ENCODE results near the gene GPR39.
A peak's percentile ranks its signal among the peaks of the same experiment; 100 is the strongest.

GPR39 gene

DNA sequence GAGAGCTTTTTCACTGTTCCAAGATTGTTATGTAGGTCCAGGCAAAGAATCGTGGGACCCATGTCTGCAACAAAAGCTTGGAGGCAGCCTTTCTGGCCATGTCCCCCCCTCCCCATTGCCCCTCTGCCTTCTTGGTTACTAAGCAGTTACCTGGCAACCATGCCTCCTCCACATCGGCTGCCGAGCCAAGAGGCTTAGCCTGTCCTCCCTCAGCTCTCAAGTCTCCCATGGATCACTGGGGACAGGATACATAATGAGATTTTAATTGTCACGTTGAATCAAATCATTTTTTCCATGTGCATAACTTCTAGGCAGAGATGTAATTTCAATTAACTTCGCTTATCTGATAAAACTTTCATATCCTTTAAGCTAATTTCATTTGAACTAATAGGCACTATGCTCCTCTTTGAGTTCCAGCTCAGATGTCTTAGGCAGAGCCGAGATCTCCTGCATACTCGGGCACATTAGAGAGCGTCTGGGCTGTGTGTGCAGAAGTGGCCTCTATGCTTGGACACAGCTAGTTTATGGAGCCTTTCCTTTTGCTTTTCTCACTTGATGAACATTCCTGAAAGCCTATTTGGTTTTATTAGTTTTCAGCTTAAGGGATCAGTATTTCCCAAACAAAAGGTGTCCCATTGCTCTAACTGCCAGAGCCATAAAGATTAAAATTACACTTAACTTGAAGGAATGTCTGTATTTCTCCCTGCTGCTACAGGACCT, 172.7 kb downstream of the GPR39 start:
- Histone ChIP-seq H3K36me3 (replicated peaks) (no peaks in the 10 kb centered on the region), H3K27ac (no peak overlapping the region), H3K27me3 (replicated peaks) (no peaks in the 10 kb centered on the region), H3K4me3 (ENCODE audit: low read depth, low read length) (no peak overlapping the region)
- TF ChIP-seq, protein P1, sequence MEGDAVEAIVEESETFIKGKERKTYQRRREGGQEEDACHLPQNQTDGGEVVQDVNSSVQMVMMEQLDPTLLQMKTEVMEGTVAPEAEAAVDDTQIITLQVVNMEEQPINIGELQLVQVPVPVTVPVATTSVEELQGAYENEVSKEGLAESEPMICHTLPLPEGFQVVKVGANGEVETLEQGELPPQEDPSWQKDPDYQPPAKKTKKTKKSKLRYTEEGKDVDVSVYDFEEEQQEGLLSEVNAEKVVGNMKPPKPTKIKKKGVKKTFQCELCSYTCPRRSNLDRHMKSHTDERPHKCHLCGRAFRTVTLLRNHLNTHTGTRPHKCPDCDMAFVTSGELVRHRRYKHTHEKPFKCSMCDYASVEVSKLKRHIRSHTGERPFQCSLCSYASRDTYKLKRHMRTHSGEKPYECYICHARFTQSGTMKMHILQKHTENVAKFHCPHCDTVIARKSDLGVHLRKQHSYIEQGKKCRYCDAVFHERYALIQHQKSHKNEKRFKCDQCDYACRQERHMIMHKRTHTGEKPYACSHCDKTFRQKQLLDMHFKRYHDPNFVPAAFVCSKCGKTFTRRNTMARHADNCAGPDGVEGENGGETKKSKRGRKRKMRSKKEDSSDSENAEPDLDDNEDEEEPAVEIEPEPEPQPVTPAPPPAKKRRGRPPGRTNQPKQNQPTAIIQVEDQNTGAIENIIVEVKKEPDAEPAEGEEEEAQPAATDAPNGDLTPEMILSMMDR (IDR thresholded peaks at IDR 0.05; ENCODE audit: low read depth, low read length, missing control alignments), result no peak
- in situ Hi-C loops (cut with HindIII; ENCODE audit: low pct_ligation_motif_present, low sequenced_read_pairs), result no loop called here
- no peak for DNase-seq

DNA sequence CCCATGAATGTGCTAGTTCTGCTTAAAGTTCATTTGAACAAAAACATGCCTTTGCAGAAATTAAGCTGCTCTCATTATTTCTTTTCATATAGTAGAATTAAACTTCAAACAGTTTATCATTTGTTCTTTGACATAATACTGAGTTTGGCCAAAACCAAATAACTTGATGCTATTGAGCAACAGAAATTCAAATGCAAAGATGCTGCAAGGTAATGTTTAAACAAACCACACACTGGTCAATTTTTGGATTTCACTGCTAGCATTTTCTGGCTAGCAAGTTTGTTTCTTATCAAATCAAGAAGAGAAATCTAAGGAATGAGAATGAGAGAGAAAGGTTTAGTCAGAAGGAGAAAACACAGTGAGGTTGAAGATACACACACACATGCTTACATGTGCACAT, 173.4 kb downstream of the GPR39 start:
- DNase-seq, result no peak
- no peaks in the 10 kb centered on the region for H3K36me3 ChIP-seq (replicated peaks)
- in situ Hi-C loops (cut with HindIII; ENCODE audit: low pct_ligation_motif_present, low sequenced_read_pairs), result no loop called here
- TF ChIP-seq, protein P1 (IDR thresholded peaks at IDR 0.05; ENCODE audit: low read depth, low read length, missing control alignments), result no peak
- no peak overlapping the region for H3K4me3 ChIP-seq (ENCODE audit: low read depth, low read length)
- H3K27ac ChIP-seq, result no peak overlapping the region
- H3K27me3 ChIP-seq (replicated peaks), result no peaks in the 10 kb centered on the region

DNA sequence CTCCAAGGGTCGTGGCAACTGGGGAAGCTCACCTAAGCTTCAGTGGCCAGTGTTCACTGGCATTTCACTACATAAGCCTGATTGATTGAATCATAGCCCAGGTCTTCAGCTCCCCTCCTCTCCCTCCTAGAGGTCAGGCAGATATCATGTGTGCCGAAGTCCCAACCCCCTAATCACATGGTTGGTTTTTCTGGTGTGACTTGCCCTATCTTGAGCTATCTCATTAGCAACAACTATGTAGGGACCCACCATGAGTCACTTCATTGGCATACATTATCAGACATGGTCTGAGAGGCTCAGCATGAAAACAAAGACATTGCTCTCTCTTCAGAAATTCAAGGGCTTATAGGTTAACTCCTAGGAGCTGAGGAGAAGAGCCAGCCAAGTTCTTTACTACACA, 176.6 kb downstream of the GPR39 start:
- peak; percentile 21 for DNase-seq
- no peaks in the 10 kb centered on the region for H3K27me3 ChIP-seq (replicated peaks)
- no peak overlapping the region for H3K27ac ChIP-seq
- no peak overlapping the region for H3K4me3 ChIP-seq (ENCODE audit: low read depth, low read length)
- TF ChIP-seq, protein P1 (IDR thresholded peaks at IDR 0.05; ENCODE audit: low read depth, low read length, missing control alignments), result no peak
- no peaks in the 10 kb centered on the region for H3K36me3 ChIP-seq (replicated peaks)
- in situ Hi-C loops (cut with HindIII; ENCODE audit: low pct_ligation_motif_present, low sequenced_read_pairs), result no loop called here

DNA sequence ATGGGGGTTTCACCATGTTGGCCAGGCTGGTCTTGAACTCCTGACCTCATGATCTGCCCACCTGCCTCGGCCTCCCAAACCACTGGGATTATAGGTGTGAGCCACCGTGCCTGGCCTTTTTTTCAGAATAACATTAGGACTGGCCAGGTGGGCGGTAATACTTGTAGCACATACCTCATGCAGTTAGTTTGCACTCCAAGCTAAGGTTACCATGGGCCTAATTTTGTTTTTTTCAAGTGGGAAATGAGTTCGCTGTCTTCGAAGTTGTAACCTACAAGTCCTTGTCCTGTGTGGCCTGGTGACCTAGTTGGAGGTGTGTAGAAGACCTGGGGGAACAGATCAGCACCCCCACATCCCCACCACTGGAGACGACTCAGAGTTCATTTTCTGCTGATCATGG, 178.6 kb downstream of the GPR39 start:
- DNase-seq, result no peak
- Histone ChIP-seq H3K36me3 (replicated peaks) (no peaks in the 10 kb centered on the region), H3K27me3 (replicated peaks) (no peaks in the 10 kb centered on the region), H3K4me3 (ENCODE audit: low read depth, low read length) (no peak overlapping the region), H3K27ac (no peak overlapping the region)
- TF ChIP-seq, protein P1 (IDR thresholded peaks at IDR 0.05; ENCODE audit: low read depth, low read length, missing control alignments), result no peak
- in situ Hi-C loops (cut with HindIII; ENCODE audit: low pct_ligation_motif_present, low sequenced_read_pairs), result no loop called here

DNA sequence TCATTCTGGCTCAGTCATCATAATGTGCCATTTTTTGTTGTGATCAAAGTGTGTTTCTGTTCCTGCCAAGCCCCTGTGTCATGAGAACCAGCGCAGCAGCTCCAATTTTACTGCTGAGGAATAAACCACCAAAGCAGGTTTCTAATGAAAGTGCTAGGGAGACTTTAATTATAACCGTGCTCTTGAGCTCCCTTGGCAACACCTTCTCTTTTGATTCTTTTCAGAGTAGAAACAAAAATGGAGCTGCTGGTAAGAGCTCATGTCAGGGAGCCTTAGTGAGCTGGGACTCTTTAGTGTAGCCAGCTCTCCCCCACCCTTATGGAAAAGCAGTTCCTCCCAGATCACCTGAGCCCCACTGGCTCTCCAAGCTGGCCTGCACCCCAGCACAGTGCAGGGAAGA, 179.1 kb downstream of the GPR39 start:
- no peak overlapping the region for H3K4me3 ChIP-seq (ENCODE audit: low read depth, low read length)
- H3K27me3 ChIP-seq (replicated peaks), result no peaks in the 10 kb centered on the region
- H3K27ac ChIP-seq, result no peak overlapping the region
- TF ChIP-seq, protein P1 (IDR thresholded peaks at IDR 0.05; ENCODE audit: low read depth, low read length, missing control alignments), result no peak
- in situ Hi-C loops (cut with HindIII; ENCODE audit: low pct_ligation_motif_present, low sequenced_read_pairs), result no loop called here
- no peak for DNase-seq
- H3K36me3 ChIP-seq (replicated peaks), result no peaks in the 10 kb centered on the region

DNA sequence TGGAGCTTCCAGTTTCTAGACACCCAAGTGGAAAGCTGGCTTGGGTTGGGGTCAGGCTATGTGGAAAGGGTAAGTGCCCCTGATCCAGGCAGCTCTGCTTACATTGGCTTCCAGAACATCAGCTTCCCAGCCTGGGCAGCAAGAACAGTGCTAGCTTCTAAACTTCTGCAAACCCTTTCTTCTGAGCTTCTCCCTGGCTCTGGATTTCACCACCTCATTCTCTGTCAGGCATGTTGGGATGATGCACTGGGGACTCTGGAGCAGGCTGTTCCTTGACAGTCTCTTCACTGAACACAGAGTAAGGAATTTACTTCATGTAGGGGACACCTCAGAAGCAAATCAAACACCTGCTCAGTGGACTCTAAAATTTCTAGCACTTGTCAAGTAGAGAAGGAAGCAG, 180.6 kb downstream of the GPR39 start:
- no peak overlapping the region for H3K4me3 ChIP-seq (ENCODE audit: low read depth, low read length)
- H3K27ac ChIP-seq, result no peak overlapping the region
- no peaks in the 10 kb centered on the region for H3K36me3 ChIP-seq (replicated peaks)
- no peak for DNase-seq
- H3K27me3 ChIP-seq (replicated peaks), result no peaks in the 10 kb centered on the region
- TF ChIP-seq, protein P1 (IDR thresholded peaks at IDR 0.05; ENCODE audit: low read depth, low read length, missing control alignments), result no peak
- in situ Hi-C loops (cut with HindIII; ENCODE audit: low pct_ligation_motif_present, low sequenced_read_pairs), result no loop called here

All from brain microvascular endothelial cell (primary cell).